BJ (cell line): Measurements from ENCODE around the gene TDRD12. TPM values are rescaled to one million over a fixed set of nuclear protein-coding genes. Genes with fewer than 3 reads are reported as not detected.
"Not testable (repeated sequence)": the region's sequence is repeated elsewhere in the genome, so short reads cannot be mapped to it uniquely, and the experiment has no call there.

Source experiments
- CTCF ChIA-PET: fragments of 350-600 bp; formaldehyde crosslinking; extraction: SDS; loops from one replicate; lab custom pipeline; 2021; ENCODE audit warnings: antibody characterized with exemption, inconsistent platforms; lab: Yijun Ruan, JAX
- POLR2A ChIA-PET: fragments of 300-600 bp; sonication (Branson Sonifier 250); formaldehyde crosslinking; extraction: SDS; loops from one replicate; lab custom pipeline; 2021; ENCODE audit warnings: antibody characterized with exemption; lab: Charles Lee
- DNase-seq: peaks from one replicate; pipeline ENCODE4 v3.0.0-alpha.2; 2011; ENCODE audit warnings: low read depth
- H3K27me3 ChIP-seq: 2 replicates; pipeline ENCODE4 v1.6.0; 2011; ENCODE audit warnings: low read length; ENCODE audit not compliant: control insufficient read depth, insufficient read depth
- H3K36me3 ChIP-seq: 2 replicates; pipeline ENCODE4 v1.5.1; 2011; ENCODE audit warnings: low read length; ENCODE audit not compliant: control insufficient read depth, insufficient read depth
- H3K4me3 ChIP-seq: 2 replicates; pipeline ENCODE4 v1.5.1; 2011; ENCODE audit warnings: low read depth, mild to moderate bottlenecking, control low read depth, low read length
- CTCF ChIP-seq: IDR thresholded peaks from 2 replicates; pipeline ENCODE4 v1.5.1; 2011; ENCODE audit warnings: low read depth, mild to moderate bottlenecking, control low read depth, inconsistent platforms, low read length, moderate library complexity; ENCODE audit not compliant: insufficient read depth
- polyA plus RNA-seq: library from polyadenylated mRNA; depleted of rRNA; stranded (reverse); fragments of >200 nt; gene quantifications from 2 replicates; pipeline ENCODE4 v1.2.3, GENCODE V29; 2011

TDRD12 gene
- polyA plus RNA-seq, 1 experiment, result not detected

- Histone ChIP-seq H3K27me3 (no peaks in the 10 kb centered on the region), H3K4me3 (no peak overlapping the region), H3K36me3 (no peaks in the 10 kb centered on the region)
- no peak for TF ChIP-seq CTCF
- CTCF ChIA-PET, result no interaction called here
- no peak for DNase-seq
- POLR2A ChIA-PET, result no interaction called here
Measured at GRCh38 chr19:32688311-32688710, 31.3 kb upstream of the TDRD12 start.

- ChIA-PET CTCF (interaction anchor here (1.6 kb wide), 1 partner anchor 16 kb away, joined by 6 read pairs; the partner anchor contains the start of genes ANKRD27 and RGS9BP), POLR2A (no interaction called here)
- peak; percentile 41 for DNase-seq
- no peak for TF ChIP-seq CTCF
- Histone ChIP-seq H3K27me3 (no peaks in the 10 kb centered on the region), H3K4me3 (peak within 1 kb of the TSS; percentile 50), H3K36me3 (no peaks in the 10 kb centered on the region)
Measured at GRCh38 chr19:32691291-32691951, 28.1 kb upstream of the TDRD12 start, which contains the start of gene NUDT19. NUDT19 (plus strand) TSS chr19:32691821; CDS start chr19:32691961, 140 bp downstream.

GRCh38 chr19:32691952-32692726 is 27.4 kb upstream of the TDRD12 start:
- ChIA-PET POLR2A (no interaction called here), CTCF (interaction anchor here (1.6 kb wide), 1 partner anchor 17 kb away, joined by 6 read pairs; the partner anchor contains the start of genes ANKRD27 and RGS9BP)
- Histone ChIP-seq H3K4me3 (peak overlapping the region; percentile 50), H3K27me3 (no peaks in the 10 kb centered on the region), H3K36me3 (no peaks in the 10 kb centered on the region)
- no peak for DNase-seq
- no peak for TF ChIP-seq CTCF

GRCh38 chr19:32692727-32693061 is 26.9 kb upstream of the TDRD12 start:
- Histone ChIP-seq H3K27me3 (no peaks in the 10 kb centered on the region), H3K4me3 (peak overlapping the region; percentile 50), H3K36me3 (no peaks in the 10 kb centered on the region)
- CTCF ChIA-PET, result no interaction called here
- DNase-seq, result no peak
- POLR2A ChIA-PET, result no interaction called here
- TF ChIP-seq CTCF, result no peak

GRCh38 chr19:32693151-32694108 is 26.1 kb upstream of the TDRD12 start:
- H3K27me3 ChIP-seq, H3K36me3 ChIP-seq, POLR2A ChIA-PET, DNase-seq, CTCF ChIA-PET: not testable (repeated sequence)
- peak overlapping the region; percentile 50 for H3K4me3 ChIP-seq

- CTCF ChIA-PET, H3K4me3 ChIP-seq: not testable (repeated sequence)
Measured at GRCh38 chr19:32694316-32694715, 25.3 kb upstream of the TDRD12 start.

GRCh38 chr19:32694851-32695250 is 24.7 kb upstream of the TDRD12 start:
- H3K4me3 ChIP-seq, POLR2A ChIA-PET, H3K27me3 ChIP-seq, DNase-seq, H3K36me3 ChIP-seq, CTCF ChIA-PET: not testable (repeated sequence)

More at GRCh38 chr19:32694316-32694715, 25.3 kb upstream of the TDRD12 start:
- POLR2A ChIA-PET, DNase-seq, H3K27me3 ChIP-seq, H3K36me3 ChIP-seq: not testable (repeated sequence)

GRCh38 chr19:32695506-32695905 is 24.1 kb upstream of the TDRD12 start:
- POLR2A ChIA-PET, H3K36me3 ChIP-seq: not testable (repeated sequence)

More at GRCh38 chr19:32695506-32695905, 24.1 kb upstream of the TDRD12 start:
- H3K4me3 ChIP-seq, DNase-seq, H3K27me3 ChIP-seq, CTCF ChIA-PET: not testable (repeated sequence)
